Measurements from ENCODE around the gene SLC66A2. TPM values are rescaled to one million over a fixed set of nuclear protein-coding genes. Genes with fewer than 3 reads are reported as not detected.

Gene SLC66A2
- total RNA-seq, 1 experiment from 2014 or later, result 21.7 TPM

DNA sequence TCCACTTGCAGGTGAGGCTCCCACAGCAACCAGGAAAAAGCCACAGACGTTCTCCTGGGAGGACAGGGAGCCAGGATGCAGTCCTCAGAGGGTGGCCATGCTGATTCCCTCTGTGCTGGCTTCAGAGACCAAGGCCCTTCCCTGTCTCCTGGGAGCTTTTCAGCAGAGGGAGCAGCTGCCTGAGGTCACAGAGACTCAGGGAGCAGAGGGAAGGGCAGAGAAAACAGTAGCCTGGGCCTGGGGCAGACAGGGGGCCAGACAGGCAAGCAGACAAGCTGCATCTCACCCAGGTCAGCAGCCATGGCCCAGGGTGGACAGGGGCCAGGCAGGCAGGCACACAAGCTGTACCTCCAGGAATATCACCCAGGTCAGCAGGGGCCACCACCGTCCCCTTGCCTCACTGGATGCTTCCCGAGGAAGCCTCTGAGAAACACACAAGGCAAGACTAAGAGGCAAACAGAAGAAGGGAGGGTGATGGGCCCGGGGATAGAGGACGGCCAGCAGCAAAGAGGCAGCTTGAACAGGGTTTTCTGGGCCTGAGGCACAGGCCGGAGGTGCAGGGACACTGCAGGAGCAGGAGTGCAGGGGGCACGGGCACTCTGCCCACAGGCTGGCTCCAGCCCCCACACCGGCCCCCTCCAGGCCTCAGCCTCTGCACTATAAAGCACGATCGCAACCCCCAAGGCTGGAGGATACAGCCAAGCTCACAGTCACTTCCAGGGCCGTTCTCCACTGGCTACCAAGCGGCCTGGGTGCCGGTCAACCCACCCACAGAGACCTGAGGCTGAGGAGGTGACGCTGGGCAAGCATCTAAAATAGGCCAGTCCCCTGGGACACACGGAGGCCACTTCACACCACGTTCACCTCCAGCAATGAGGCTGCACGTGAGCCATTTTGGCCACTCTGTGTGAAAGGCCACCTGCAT is 6.1 kb downstream of the SLC66A2 start:
- peaks cover 25% of the 10 kb centered on the region for H3K36me3 Mint-ChIP-seq (ENCODE audit: insufficient read depth, unreplicated experiment)

DNA sequence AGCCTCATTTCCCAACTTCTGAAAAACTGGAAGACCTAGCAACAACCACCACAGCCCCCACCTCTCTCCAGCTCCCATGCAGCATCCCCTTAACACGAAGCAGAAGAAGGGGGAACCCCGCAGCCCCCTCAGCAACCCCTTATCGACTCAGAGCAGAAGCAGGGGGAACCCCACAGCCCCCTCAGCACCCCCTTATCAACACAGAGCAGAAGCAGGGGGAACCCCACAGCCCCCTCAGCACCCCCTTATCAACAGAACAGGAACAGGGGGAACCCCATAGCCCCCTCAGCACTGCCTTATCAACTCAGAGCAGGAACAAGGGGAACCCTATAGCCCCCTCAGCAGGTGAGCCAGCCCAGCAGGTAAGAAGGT is 6.7 kb downstream of the SLC66A2 start:
- Mint-ChIP-seq H3K36me3 (ENCODE audit: insufficient read depth, unreplicated experiment) (peaks cover 25% of the 10 kb centered on the region), H3K27ac (ENCODE audit: low read depth, unreplicated experiment) (no peak overlapping the region), H3K27me3 (ENCODE audit: insufficient read depth, unreplicated experiment) (no peaks in the 10 kb centered on the region), H3K4me1 (ENCODE audit: insufficient read depth, unreplicated experiment) (peaks cover 6% of the 10 kb centered on the region), H3K9me3 (ENCODE audit: unreplicated experiment) (no peaks in the 10 kb centered on the region), H3K4me3 (ENCODE audit: unreplicated experiment) (no peak overlapping the region)
- TF ChIP-seq, protein P1, sequence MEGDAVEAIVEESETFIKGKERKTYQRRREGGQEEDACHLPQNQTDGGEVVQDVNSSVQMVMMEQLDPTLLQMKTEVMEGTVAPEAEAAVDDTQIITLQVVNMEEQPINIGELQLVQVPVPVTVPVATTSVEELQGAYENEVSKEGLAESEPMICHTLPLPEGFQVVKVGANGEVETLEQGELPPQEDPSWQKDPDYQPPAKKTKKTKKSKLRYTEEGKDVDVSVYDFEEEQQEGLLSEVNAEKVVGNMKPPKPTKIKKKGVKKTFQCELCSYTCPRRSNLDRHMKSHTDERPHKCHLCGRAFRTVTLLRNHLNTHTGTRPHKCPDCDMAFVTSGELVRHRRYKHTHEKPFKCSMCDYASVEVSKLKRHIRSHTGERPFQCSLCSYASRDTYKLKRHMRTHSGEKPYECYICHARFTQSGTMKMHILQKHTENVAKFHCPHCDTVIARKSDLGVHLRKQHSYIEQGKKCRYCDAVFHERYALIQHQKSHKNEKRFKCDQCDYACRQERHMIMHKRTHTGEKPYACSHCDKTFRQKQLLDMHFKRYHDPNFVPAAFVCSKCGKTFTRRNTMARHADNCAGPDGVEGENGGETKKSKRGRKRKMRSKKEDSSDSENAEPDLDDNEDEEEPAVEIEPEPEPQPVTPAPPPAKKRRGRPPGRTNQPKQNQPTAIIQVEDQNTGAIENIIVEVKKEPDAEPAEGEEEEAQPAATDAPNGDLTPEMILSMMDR (IDR thresholded peaks at IDR 0.05; ENCODE audit: unreplicated experiment), result no peak
- intact Hi-C loops (cut with micrococcal nuclease), result no loop called here
- ChIA-PET POLR2A (no interaction called here), CTCF (interaction anchor here (0.6 to 1.0 kb wide), 3 partner anchors 15 to 281 kb away, joined by 3 read pairs; no protein-coding TSS in a partner anchor)
- no peak for DNase-seq (ENCODE audit: unreplicated experiment)
- no TSS peak for BruUV-seq (replicated peaks)

More for the DNA sequence above, 6.1 kb downstream of the SLC66A2 start:
- no peaks in the 10 kb centered on the region for H3K9me3 Mint-ChIP-seq (ENCODE audit: unreplicated experiment)
- H3K4me1 Mint-ChIP-seq (ENCODE audit: insufficient read depth, unreplicated experiment), result peaks cover 6% of the 10 kb centered on the region
- ChIA-PET POLR2A (interaction anchor here (0.6 kb wide), 1 partner anchor 32 kb away, joined by 3 read pairs; no protein-coding TSS in a partner anchor), CTCF (interaction anchor here (0.6 to 1.0 kb wide), 4 partner anchors 15 to 282 kb away, joined by 3 to 4 read pairs (median 3); no protein-coding TSS in a partner anchor)
- no peak for DNase-seq (ENCODE audit: unreplicated experiment)
- no peak overlapping the region for H3K4me3 Mint-ChIP-seq (ENCODE audit: unreplicated experiment)
- H3K27ac Mint-ChIP-seq (ENCODE audit: low read depth, unreplicated experiment), result no peak overlapping the region
- H3K27me3 Mint-ChIP-seq (ENCODE audit: insufficient read depth, unreplicated experiment), result no peaks in the 10 kb centered on the region
- TF ChIP-seq, protein P1 (IDR thresholded peaks at IDR 0.05; ENCODE audit: unreplicated experiment), result no peak
- intact Hi-C loops (cut with micrococcal nuclease), result no loop called here
- BruUV-seq (replicated peaks), result no TSS peak

DNA sequence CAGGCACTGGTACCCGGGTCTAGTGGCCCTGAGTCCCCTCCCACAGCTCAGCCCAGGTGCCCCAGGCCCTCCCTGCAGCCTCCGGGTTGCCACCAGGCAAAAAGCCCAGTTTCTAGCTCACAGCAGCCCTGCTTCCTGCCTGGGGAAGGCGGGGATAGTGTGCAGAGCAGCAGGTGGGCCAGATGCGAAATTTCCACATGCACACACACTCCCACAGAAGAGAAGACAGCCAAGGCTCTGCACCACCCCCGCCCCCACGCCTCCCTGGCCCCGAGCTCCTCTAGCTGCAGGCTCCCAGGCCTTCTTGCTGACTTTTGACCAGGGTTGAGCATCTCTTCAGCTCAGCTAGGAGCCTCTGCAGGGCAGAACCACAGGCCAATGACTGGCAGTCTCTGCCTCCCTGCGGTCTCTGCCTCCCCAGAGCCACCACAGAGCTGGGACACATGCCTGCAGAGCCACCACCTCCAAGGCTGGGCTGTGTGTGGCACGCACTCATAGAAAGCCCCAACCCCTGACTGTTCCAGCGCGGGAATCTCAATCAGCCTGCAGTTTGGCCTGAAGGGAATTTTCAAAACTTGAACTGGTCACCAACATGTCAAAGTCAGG is 7.2 kb downstream of the SLC66A2 start:
- TF ChIP-seq, protein P1 (IDR thresholded peaks at IDR 0.05; ENCODE audit: unreplicated experiment), result no peak
- ChIA-PET CTCF (interaction anchor here (1.0 kb wide), 1 partner anchor 16 kb away, joined by 3 read pairs; no protein-coding TSS in a partner anchor), POLR2A (no interaction called here)
- no peak for DNase-seq (ENCODE audit: unreplicated experiment)
- H3K4me1 Mint-ChIP-seq (ENCODE audit: insufficient read depth, unreplicated experiment), result peaks cover 6% of the 10 kb centered on the region
- no peaks in the 10 kb centered on the region for H3K9me3 Mint-ChIP-seq (ENCODE audit: unreplicated experiment)
- intact Hi-C loops (cut with micrococcal nuclease), result no loop called here
- BruUV-seq (replicated peaks), result no TSS peak
- no peaks in the 10 kb centered on the region for H3K27me3 Mint-ChIP-seq (ENCODE audit: insufficient read depth, unreplicated experiment)
- no peak overlapping the region for H3K4me3 Mint-ChIP-seq (ENCODE audit: unreplicated experiment)
- peaks cover 25% of the 10 kb centered on the region for H3K36me3 Mint-ChIP-seq (ENCODE audit: insufficient read depth, unreplicated experiment)
- no peak overlapping the region for H3K27ac Mint-ChIP-seq (ENCODE audit: low read depth, unreplicated experiment)

DNA sequence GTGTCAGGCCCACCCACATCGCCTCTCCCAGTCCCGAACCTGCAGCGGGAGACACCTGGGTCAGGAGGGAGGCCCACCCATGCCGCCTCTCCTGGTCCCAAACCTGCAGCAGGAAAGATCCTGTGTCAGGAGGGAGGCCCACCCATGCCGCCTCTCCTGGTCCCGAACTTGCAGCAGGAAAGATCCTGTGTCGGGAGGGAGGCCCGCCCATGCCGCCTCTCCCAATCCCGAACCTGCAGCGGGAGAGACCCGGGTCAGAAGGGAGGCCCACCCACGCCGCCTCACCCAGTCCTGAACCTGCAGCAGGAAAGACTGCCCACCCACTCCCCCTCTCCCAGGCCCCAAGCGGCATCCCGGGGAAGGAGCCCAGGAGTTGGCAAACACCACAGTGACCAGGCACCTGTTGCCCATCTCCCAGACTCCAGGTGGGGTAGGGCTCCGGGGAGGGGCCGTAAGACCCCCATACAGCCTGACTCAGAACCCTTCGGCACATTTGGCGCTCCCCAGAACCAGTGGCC is 7.8 kb downstream of the SLC66A2 start:
- H3K4me1 Mint-ChIP-seq (ENCODE audit: insufficient read depth, unreplicated experiment), result peaks cover 6% of the 10 kb centered on the region
- no peak overlapping the region for H3K4me3 Mint-ChIP-seq (ENCODE audit: unreplicated experiment)
- H3K36me3 Mint-ChIP-seq (ENCODE audit: insufficient read depth, unreplicated experiment), result peaks cover 19% of the 10 kb centered on the region
- no peak for DNase-seq (ENCODE audit: unreplicated experiment)
- no peaks in the 10 kb centered on the region for H3K9me3 Mint-ChIP-seq (ENCODE audit: unreplicated experiment)
- H3K27ac Mint-ChIP-seq (ENCODE audit: low read depth, unreplicated experiment), result no peak overlapping the region
- TF ChIP-seq, protein P1 (IDR thresholded peaks at IDR 0.05; ENCODE audit: unreplicated experiment), result no peak
- no TSS peak for BruUV-seq (replicated peaks)
- H3K27me3 Mint-ChIP-seq (ENCODE audit: insufficient read depth, unreplicated experiment), result no peaks in the 10 kb centered on the region
- intact Hi-C loops (cut with micrococcal nuclease), result no loop called here
- ChIA-PET CTCF (no interaction called here), POLR2A (no interaction called here)
